Stimulated activated CD4-positive, alpha-beta T cell treated with anti-CD3 and anti-CD28 coated beads, Interleukin-4, amount 100 ng/mL, for 24 hours (primary cell): ENCODE results near the gene ZNF691.
"Not testable (repeated sequence)": the region's sequence is repeated elsewhere in the genome, so short reads cannot be mapped to it uniquely, and the experiment has no call there.

Experiments
- DNase-seq: peaks from one replicate; pipeline ENCODE4 v3.0.0-alpha.2; 2020

ZNF691 gene

DNA sequence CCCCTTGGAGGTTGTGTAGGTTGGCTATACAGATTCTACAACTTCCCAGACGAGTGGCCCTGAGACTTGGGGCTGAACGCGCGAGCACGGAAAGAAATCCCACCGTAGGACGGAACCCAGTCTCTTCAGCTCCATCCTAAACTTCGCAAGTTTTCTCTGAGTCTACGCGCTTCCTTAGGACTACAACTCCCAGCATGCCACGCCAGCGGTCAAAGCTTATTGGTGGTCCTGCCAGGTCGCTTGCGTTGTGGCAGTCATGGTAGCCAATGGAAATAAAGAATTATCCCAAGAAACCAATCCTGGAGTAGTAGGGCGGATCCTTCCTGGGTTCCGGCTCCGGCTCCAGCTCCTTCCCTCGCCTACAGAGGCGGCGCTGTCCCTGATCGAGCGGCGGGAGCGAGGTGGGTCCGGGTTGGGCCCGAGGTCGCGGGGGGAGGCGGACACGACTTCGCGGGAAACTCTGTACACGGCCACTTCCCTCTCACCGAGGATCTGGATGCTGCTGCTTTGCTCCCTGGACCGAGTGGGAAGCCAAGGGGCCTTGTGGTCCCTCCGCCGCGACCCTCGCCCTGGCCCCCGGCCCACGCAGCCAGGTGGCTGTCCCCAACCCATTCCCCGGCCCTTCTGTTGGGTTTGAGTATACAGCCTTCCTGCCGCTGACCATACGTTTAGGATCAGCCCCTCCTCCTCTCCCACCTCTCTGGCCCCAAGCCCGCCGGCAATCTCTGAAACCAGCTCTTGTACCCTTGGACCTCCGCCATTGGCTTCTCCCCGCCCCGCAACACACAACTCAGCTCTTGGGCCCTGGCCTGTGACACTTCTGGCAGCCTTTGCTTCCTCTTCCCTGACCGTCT is at the start of gene ZNF691:
TSS of gene ZNF691 (plus strand) at position 357 of the 854 bp plus-strand sequence. CDS start 3,046 bp downstream, outside the sequence.
- peak; percentile 92 for DNase-seq

GRCh38 chr1:42797414-42797813 is 49.0 kb upstream of the ZNF691 start:
- no peak for DNase-seq

- DNase-seq = no peak
Observed at GRCh38 chr1:42797979-42798378, 48.4 kb upstream of the ZNF691 start.

DNA sequence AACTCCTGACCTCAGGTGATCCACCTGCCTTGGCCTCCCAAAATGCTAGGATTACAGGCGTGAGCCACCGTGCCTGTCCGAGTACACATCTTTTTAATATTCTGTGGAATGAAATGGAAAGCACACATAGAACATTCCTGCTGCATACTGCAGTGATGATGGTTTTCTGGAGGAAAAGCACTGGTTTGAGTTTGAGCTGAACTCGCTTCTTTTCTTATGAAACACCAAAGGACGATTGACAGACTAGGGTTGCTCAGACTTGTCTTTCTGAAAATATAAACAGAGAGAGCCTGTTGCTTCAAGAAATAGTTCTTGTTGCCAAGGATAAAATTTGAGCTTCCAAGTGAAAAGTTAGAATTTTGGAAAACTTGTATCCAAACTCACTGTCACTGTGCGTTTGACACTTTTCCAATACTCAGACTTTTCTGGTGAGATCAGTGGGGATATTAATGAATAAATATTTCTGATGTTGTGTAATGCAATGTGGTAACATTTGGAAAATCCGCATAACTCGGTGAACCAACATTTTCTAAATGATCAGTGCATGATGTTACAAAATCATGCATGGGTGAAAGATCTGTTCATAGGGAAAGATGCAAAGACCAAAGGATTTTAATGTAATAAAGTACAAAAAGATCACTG is 44.5 kb upstream of the ZNF691 start:
- DNase-seq = no peak

DNA sequence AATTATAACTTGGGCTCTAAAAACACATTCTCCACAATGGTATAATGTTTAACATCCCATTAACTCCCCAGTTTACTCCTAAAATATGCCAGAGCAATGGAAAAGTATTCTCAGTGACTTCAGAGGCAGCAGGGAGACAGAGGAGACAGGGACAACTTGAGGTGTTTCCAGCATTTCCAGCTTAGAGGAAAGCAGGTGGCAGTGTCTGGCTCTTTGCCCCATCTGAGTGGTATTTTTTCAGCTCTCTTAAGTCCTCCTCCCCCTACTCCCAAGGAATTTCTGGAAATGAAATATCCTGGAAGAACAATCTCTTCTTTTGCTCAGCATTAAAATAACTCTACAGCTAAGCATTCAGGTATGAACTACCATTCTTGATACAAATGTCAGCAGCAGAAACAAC is 40.2 kb upstream of the ZNF691 start:
- DNase-seq = no peak

GRCh38 chr1:42806593-42806992 is 39.8 kb upstream of the ZNF691 start:
- no peak for DNase-seq

- DNase-seq = no peak
Observed at GRCh38 chr1:42807056-42807668, 39.3 kb upstream of the ZNF691 start.

- not testable (repeated sequence) for DNase-seq
Observed at GRCh38 chr1:42814815-42815214, 31.6 kb upstream of the ZNF691 start.

DNA sequence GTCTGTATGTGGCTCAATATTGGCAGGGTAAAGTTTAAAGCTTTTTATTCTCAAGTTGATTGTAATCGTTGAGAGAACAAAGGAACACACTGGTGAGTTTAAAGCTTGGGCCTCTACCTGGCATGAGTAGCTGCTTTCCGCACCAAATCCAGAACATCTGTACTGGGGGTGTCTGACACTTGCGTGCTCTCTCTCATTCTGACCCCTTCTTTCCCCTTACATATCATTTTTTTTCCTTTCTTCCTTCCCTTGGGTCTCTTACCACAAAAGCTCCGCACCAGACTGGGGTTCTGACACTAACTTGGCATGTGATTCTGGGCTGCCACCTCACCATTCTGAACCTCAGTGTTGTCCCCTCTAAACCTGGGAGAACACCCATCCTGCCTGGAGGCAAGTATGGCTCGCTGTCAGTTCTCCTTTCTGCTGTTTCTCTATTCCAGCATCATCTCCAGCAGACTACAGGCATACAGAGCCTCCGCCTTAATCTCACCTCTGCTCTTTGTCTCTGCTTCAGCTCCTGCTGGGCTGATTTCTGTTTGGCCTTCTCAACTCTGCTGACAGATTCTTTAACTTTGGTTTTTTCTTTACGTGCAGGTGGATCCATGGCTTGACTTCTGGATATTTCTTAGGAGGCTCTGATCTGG is 30.4 kb upstream of the ZNF691 start:
- peak; percentile 6 for DNase-seq

- DNase-seq = peak; percentile 94
Observed at GRCh38 chr1:42816585-42817439, 29.6 kb upstream of the ZNF691 start, which contains the start of the genes ERMAP and SVBP. Gene ERMAP, plus strand, starts transcription at chr1:42817122. Its CDS starts 13,327 bp downstream, at chr1:42830449. Gene SVBP, minus strand, starts transcription at chr1:42817397. Its CDS starts 853 bp downstream, at chr1:42816544.

DNA sequence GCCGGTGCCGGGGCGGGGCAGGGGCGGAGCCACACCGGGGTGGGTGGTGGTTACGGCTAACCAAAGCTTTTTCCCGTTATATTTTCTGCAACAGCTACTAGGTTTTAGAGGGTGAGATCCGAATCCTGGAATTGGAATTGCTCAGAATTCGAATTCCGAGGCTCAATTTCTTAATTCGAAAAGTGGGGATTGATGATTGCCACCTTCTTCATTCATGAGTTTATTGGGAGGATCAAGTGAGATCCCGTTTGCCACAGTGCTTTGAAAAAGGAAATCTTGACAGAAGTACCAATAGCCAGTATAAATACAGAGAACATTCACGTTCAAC is 29.0 kb upstream of the ZNF691 start:
- DNase-seq = no peak

GRCh38 chr1:42817976-42818375 is 28.4 kb upstream of the ZNF691 start:
- DNase-seq = no peak

DNA sequence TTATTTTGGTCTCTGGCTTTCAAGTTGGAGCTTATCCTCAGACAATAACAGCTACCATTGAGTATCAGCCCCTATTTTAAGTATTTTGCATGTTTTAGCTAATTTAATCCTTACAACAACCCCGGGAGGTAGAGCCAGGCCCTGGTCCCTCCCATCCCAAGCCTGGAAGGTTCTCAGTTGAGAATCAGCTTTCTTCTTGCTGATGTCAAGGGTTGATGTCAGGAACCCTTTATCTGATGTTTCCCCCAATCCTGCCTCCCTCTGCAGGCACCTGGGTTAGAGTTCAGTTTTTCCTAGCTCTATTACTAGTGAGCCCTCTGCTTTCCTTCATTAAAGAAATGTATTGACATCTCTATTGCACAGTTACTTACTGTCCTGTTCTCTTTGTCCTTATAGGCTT is 25.6 kb upstream of the ZNF691 start:
- no peak for DNase-seq

DNA sequence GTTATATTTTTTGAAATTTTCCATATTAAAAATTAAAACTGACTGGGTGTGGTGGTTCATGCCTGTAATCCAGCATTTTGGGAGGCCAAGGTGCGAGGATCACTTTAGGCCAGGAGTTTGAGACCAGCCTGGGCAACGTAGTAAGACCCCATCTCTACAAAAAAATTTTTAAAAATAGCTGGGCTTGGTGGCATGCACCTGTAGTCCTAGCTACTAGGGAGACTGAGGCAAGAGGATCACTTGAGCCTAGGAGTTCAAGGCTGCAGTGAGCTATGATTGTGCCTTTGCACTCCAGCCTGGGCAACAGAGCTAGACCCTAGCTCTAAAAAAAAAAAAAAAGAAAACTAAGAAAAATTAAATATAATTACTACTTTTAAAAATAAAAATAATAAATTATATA is 24.7 kb upstream of the ZNF691 start:
- DNase-seq = no peak

DNA sequence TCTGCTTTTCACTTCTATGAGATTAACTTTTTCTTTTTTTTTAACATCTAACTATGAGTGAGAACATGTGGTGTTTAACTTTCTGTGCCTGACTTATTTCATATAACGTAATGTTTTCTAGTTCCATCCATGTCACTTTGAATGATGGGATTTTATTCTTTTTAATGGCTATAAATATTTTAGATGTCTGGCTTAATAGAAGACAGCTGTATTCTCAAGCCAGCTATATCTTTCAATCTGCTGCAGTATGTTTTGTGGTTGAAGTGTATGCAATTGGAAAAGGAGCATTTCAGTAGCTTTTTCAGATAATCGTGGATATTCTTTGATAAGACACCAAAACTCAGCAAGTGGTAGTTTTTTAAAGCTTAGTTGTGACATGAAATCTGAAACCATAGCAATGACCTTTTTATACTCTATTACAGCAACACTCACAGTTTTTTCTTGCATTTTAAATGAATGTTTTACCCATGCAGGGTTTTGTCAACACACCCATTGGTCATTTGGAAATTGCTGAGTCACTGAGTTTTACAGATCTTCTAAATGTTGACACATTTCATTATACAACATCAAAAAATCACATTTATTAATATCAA is 23.5 kb upstream of the ZNF691 start:
- DNase-seq = no peak

DNA sequence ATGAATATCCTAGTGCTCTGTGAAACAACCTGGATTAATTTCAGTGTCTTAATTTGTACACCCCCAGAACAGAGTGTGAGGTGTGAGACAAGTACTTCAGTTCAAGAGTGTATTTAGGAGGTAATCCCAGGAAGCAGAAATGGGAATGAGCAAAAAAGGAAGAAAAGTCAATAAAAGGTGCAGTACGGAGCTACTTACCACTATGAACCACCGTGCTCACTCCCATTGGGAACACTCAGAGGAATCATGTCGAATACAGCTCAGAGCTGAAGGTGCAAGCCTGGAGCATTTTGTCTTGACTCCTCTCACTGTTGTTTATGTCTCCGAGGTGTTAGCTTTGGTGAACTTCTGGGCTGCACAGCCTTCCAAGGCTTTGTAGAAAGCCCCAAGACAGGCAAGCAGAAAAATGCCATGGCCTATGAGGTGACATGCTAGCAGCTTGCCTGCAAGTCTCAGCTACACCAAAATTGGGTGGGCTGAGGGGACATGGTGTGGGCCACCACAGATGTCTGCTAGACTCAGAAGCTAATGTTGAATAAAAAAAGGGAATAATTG is 21.9 kb upstream of the ZNF691 start:
- no peak for DNase-seq

GRCh38 chr1:42825036-42825851 is 21.2 kb upstream of the ZNF691 start:
- no peak for DNase-seq

- DNase-seq = no peak
Observed at GRCh38 chr1:42830631-42831030, 15.8 kb upstream of the ZNF691 start.

DNA sequence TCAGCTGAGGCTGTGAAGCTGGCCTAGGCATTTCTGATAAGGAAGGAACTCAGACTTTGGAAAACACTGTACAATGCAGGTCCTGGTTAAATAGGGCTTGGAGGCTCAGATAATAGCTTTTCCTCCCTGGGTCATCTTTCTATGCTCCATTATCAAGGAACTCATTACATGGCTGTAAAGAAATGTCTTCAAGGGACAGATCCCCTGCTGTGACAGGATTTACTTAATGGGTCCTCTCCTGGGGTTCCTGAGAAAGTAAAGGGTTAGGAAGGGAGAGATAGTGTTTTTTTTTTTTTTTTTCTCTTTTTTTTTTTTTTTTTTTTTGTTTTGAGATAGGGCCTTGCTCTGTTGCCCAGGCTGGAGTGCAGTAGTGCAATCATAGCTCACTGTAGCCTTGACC is 15.1 kb upstream of the ZNF691 start:
- DNase-seq = no peak

GRCh38 chr1:42832641-42833240 is 13.7 kb upstream of the ZNF691 start:
- no peak for DNase-seq
